Measurements from ENCODE around the gene AHI1.

Gene AHI1

DNA sequence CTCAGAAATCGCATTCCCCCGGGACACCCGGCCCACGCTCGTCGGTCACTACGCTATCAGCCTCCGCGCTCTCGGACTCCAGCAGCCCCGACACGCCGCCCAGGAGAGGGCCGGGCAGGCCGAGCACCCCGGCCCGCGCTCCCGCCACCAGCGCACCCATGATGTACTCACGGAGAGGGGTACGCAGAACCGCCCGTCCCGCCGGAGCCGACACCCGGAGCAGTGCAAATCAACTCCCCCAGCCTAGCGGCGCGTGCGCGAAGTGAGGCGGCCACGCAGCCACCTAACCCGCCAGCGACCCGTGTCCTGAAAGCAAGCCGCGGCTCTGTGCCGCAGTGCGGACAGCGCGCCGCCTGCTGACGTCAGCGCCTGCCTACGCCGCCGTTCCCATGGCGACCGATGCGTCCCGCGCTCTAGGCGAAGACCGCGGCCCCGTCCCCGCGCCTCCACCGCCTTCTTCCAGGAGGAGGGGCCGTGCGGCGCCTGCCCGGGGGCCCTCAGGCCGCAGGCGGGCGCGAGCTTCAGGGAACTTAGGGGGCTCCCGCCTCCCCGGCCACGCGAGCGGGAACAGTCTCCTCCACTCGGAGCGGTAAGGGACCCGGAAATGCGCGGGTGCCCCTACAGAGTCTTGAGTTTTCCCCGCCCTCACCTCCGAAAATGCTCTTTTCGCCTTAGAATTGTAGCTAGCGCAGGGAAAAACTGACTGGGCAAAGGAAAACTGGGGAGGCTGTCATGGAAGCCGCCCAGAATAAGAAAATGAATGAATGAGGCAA lies at the start of gene AHI1:
AHI1 (minus strand) TSS at position 329 of the 773 bp plus-strand sequence. CDS start 5,503 bp downstream, outside the sequence.
- Mint-ChIP-seq H3K27ac (no peak within 1 kb of the TSS), H3K4me3 (no peak within 1 kb of the TSS), H3K27me3 (no peaks in the 10 kb centered on the region), H3K9me3 (no peaks in the 10 kb centered on the region), H3K4me1 (ENCODE audit: low read depth) (peaks cover 19% of the 10 kb centered on the region), H3K36me3 (ENCODE audit: low read depth) (peaks cover 39% of the 10 kb centered on the region)
- peak; percentile 96 for DNase-seq

DNA sequence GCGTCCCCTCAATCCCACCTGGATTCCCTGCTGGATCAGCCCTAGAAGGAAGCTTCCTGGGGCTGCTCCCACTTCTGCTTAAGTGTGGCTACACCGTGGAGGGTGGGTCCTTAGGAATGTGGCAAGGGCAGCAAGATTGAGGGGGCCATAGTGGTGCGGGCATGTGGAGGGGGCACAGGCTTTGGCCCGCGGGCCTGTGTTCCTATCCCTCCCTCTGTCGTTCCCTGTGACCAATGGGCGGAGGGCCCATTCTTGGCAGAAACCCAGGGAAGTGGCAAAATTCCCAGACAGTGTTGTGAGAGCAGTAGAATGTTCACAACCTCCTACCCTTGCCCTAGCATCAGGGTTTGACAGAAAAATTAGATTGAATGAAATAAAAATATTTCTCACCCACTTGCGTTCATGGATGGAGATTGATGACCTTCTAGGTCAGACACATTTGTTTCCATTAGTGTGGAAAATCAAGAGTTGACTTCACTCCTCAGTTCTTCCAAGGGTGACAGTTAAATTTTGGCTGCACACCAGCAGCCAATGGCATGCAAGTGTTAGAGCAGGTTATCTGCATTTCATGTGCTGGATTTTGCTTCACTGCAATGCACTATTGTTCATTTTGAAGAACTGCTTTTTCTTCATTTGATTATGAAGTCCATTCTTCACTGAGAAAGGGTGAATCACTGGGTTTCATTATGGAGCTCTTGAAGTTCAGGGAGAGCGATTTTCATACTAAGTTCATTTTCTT lies 49.3 kb upstream of the AHI1 start:
- no peak for DNase-seq
- Mint-ChIP-seq H3K36me3 (ENCODE audit: low read depth) (no peaks in the 10 kb centered on the region), H3K9me3 (no peaks in the 10 kb centered on the region), H3K27me3 (peaks cover 7% of the 10 kb centered on the region), H3K4me1 (ENCODE audit: low read depth) (peaks cover 3% of the 10 kb centered on the region), H3K4me3 (no peak overlapping the region), H3K27ac (no peak overlapping the region)

DNA sequence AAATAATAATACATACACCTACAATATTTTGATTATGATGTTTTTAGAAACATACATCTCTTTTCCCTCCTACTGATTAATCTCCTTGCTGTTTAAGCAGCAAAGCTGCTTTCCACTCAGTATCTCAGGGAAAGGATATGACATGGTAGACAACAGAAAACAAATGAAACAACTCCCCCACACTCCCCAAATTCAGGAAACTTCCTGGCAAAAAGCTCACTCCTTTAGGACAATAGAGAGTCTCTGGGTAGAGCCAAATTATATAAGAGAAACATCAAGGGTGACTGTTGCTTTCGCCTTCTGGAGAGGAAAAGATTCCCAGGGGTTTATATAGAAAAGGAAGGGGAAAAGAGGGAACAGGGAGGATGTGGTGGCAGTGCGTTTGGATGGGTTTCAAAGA lies 48.7 kb upstream of the AHI1 start:
- Mint-ChIP-seq H3K9me3 (no peaks in the 10 kb centered on the region), H3K4me3 (no peak overlapping the region), H3K27ac (no peak overlapping the region), H3K27me3 (peaks cover 11% of the 10 kb centered on the region), H3K36me3 (ENCODE audit: low read depth) (no peaks in the 10 kb centered on the region), H3K4me1 (ENCODE audit: low read depth) (peaks cover 6% of the 10 kb centered on the region)
- DNase-seq: no peak

DNA sequence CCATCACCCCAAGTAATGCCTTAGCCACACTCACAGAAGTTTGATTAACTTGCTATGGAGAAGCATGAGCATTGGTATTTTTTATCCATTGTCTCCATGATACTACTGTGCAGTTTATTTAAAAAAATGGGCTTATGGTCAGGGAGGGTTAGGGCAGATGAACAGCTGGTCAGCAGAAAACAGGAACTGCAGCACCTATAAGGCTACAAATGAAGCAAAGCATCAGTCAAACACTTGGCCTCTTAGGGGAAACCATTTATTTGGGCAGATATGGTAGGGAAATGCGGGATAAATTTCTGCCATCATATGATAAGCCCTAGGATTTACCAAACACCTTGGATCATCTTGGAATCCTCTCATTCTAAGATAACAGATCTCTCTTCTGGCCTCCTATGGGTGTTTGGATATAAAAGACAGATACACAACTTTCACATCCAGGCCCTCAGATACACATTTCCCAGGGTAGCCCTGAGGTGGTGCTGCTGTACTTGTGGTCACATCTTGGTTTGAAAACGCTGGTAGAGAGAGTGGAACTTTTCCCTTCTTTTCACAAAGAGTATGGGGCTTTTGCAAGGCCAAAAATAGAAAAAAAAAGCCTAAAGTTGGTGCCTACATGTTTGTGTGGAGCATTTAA lies 42.8 kb upstream of the AHI1 start:
- Mint-ChIP-seq H3K4me3 (no peak overlapping the region), H3K36me3 (ENCODE audit: low read depth) (no peaks in the 10 kb centered on the region), H3K27me3 (peaks cover 11% of the 10 kb centered on the region), H3K4me1 (ENCODE audit: low read depth) (peaks cover 42% of the 10 kb centered on the region), H3K27ac (no peak overlapping the region), H3K9me3 (no peaks in the 10 kb centered on the region)
- DNase-seq: no peak

DNA sequence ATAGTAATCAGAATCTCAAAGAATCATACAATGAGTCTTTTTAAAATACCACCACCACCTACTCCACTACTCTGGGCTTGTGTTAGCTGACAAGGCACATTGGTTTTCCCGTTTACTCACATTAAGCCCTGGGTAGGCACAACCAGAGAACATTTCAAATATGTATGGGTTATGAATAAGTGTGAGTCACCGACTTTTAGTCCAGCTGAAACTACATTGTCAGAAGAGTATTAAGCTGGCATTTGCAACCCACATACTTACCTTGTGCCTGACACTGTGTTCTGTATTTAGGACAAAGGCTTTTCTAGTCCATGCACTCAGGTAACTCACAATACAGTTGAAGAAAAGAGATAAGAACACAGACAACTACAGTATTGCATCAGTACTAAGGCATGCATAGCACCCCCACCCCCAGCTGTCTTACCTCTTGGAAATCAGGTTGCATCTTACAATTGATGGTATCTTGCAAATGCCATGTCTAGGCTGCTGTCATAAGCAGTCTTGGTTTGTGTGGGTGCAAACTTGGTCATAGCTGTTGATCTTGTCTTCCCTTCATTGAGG lies 40.3 kb upstream of the AHI1 start:
- H3K4me3 Mint-ChIP-seq: peak overlapping the region; percentile 15
- H3K36me3 Mint-ChIP-seq (ENCODE audit: low read depth): no peaks in the 10 kb centered on the region
- H3K27me3 Mint-ChIP-seq: peaks cover 7% of the 10 kb centered on the region
- H3K9me3 Mint-ChIP-seq: no peaks in the 10 kb centered on the region
- peak overlapping the region; percentile 83 for H3K27ac Mint-ChIP-seq
- peaks cover 46% of the 10 kb centered on the region for H3K4me1 Mint-ChIP-seq (ENCODE audit: low read depth)
- DNase-seq: peak; percentile 47

DNA sequence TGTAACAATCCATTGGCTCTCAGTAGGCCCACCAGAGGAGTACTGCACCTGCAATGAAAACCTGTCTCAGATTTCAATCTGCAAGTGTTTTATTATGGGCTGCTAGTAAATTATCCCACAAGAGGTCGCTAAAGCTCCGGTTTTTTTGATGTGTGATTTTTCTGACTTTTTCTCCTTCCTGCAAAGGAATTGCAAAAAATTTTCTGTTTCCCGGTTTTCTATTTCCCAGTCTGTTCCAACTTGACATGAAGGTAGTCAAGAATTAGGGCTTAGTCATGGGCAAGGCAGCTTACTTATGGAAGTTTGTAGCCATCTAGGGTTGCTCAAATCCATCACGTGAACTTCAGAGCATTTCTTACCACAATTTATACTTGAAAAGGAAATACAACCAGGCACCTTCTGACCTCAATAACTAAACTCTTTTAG lies 38.5 kb upstream of the AHI1 start:
- no peak for DNase-seq
- H3K4me3 Mint-ChIP-seq: no peak overlapping the region
- H3K27me3 Mint-ChIP-seq: no peaks in the 10 kb centered on the region

DNA sequence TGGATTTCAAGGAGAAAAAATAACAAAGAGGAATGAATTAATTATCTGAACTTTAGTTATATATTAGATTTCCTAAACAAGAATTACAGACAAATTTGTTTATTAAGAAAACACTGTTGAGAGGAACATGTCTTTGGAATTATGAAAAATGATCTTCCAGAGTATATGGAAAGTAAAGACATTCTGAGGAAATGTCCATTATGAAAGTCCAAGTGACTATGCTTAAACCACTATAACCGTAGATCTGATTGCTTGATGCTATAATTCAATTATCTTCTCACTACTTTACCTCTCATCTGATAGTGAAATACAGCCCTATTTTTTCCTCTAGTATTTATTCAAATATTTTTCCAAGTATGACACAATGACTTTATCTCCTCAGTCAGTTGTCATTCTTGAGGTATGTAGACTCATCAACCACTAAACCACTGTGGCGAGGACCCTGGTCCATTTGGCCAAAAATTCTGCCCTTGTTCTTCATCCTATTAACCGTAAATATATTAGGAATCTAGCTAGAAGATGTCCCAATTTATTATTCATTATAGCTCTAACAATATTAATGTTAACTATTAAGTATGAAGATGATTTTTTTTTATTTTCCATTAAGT lies 37.3 kb upstream of the AHI1 start:
- Mint-ChIP-seq H3K4me3 (no peak overlapping the region), H3K4me1 (ENCODE audit: low read depth) (peaks cover 36% of the 10 kb centered on the region), H3K27ac (no peak overlapping the region), H3K9me3 (no peaks in the 10 kb centered on the region), H3K36me3 (ENCODE audit: low read depth) (no peaks in the 10 kb centered on the region), H3K27me3 (no peaks in the 10 kb centered on the region)
- DNase-seq: no peak

More for the DNA sequence above, 38.5 kb upstream of the AHI1 start:
- Mint-ChIP-seq H3K9me3 (no peaks in the 10 kb centered on the region), H3K27ac (peak overlapping the region; percentile 32), H3K4me1 (ENCODE audit: low read depth) (peaks cover 41% of the 10 kb centered on the region), H3K36me3 (ENCODE audit: low read depth) (no peaks in the 10 kb centered on the region)

DNA sequence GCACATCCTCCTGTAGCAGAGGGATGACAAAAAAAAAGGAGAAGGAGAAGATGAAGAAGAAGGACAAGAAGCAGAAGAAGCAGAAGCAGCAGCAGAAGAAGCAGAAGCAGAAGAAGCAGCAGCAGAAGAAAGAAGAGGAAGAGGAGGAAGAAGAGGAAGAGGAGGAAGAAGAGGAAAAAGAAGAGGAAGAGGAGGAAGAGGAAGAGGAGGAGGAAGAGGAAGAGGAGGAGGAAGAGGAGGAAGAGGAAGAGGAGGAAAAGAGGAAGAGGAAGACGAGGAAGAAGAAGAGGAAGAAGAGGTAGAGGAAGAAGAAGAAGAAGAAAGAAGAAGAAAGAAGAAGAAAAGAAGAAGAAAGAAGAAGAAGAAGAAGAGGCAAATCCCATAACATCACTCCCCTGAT lies 35.0 kb upstream of the AHI1 start:
- Mint-ChIP-seq H3K4me1 (ENCODE audit: low read depth) (peaks cover 21% of the 10 kb centered on the region), H3K9me3 (no peaks in the 10 kb centered on the region), H3K36me3 (ENCODE audit: low read depth) (no peaks in the 10 kb centered on the region), H3K27ac (no peak overlapping the region), H3K4me3 (no peak overlapping the region), H3K27me3 (no peaks in the 10 kb centered on the region)
- DNase-seq: no peak

DNA sequence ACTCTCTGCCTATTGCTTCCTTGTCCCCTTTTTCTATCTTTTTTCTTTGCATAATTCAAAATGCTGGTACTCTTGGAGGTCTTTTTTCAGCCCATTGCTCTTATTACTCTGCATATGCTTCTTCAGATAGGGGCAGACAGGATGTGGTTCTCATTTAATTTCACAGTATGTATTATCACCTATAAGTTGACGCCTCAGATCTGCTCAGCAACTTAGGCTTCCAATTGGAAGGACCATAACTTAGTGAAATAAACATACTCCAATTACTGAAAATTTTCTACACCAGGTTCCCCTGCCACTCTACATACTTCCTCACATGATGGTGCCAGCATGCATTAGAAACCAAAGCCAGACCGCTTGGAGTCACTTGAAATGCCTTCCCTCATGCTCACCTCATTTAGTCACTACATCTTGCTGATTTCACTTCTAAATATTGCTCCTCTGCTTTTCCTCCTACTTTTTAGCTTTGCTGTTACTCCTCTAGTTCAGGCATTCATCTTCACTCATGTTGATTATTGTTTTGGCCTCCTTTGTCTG lies 34.5 kb upstream of the AHI1 start:
- Mint-ChIP-seq H3K9me3 (no peaks in the 10 kb centered on the region), H3K4me3 (no peak overlapping the region), H3K27ac (no peak overlapping the region), H3K4me1 (ENCODE audit: low read depth) (peaks cover 16% of the 10 kb centered on the region), H3K27me3 (no peaks in the 10 kb centered on the region), H3K36me3 (ENCODE audit: low read depth) (no peaks in the 10 kb centered on the region)
- no peak for DNase-seq

DNA sequence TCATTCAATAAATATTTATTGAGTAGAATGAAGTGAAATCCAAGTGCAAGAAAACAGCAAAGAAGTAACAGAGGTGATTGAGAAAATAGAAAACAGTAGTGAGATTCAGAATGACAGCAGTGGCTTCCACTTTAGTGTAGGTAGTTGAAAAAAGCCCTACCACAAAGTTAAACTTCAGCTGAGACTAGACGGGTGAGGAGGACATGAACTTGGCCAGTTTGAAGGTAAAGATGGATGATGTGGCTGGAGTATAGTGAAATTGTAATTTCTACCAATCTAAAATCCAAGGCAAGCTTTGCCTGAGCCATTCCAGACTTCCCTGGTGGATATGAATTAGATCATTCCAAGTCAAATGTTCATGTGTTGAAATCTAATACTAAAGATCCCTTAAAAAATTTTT lies 32.6 kb upstream of the AHI1 start:
- Mint-ChIP-seq H3K27me3 (no peaks in the 10 kb centered on the region), H3K4me1 (ENCODE audit: low read depth) (peaks cover 4% of the 10 kb centered on the region), H3K9me3 (no peaks in the 10 kb centered on the region), H3K4me3 (no peak overlapping the region), H3K36me3 (ENCODE audit: low read depth) (no peaks in the 10 kb centered on the region), H3K27ac (no peak overlapping the region)
- no peak for DNase-seq

DNA sequence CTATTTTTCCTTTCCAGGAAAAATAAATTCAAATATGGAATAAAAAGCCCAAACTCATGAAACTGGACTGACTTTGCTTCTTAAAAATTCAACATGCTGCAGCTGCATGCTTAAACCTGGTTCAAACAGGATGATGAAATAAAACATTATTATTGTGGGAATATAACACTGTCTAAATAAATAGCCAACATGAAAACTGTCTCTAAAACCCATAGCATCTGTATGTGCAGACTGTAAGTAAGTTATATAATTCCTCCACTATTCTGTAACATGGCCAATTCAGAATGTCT lies 30.4 kb upstream of the AHI1 start:
- Mint-ChIP-seq H3K4me3 (no peak overlapping the region), H3K36me3 (ENCODE audit: low read depth) (no peaks in the 10 kb centered on the region), H3K9me3 (no peaks in the 10 kb centered on the region), H3K4me1 (ENCODE audit: low read depth) (no peaks in the 10 kb centered on the region), H3K27ac (no peak overlapping the region), H3K27me3 (no peaks in the 10 kb centered on the region)
- DNase-seq: no peak

DNA sequence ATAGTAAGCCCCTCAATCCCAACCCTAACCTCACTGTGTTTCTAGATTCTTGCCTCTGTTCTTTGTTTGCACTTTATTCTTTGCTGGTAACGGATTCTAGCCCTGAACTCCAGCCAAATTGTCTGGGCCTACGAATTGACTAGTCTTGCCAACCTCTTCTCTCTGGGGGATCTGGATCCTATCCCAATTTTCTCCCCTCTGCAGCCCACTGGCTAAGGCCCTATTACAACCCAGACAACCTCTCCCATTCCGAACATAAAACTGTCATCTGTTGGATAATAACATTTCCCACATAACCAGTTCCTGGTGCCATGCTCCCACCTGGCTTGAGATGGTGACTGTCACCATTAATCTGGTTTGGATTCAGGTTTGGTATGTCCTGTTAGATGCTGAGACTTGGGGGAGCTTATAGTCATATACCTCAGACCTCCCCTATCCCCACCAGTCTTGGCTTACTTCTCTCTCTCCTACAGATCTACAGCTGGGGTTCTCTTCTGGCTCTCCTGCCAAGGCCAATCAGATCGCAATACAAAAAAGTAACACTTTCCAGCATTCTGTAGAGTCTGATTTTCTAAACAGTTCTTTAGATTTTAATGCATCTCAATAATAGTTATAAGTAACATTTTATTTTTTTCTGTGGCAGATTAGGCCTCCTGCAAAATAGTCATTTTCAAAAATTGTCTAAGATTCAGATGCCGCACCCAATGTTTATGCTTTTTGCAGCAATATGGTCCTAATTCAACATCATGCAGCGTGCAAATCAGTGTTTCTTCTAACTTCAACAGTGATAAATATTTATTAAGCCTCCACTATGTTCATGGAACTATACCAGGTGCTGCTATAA lies 29.8 kb upstream of the AHI1 start:
- no peak for DNase-seq
- no peak overlapping the region for H3K27ac Mint-ChIP-seq
- H3K36me3 Mint-ChIP-seq (ENCODE audit: low read depth): no peaks in the 10 kb centered on the region
- H3K27me3 Mint-ChIP-seq: no peaks in the 10 kb centered on the region
- no peaks in the 10 kb centered on the region for H3K9me3 Mint-ChIP-seq
- no peak overlapping the region for H3K4me3 Mint-ChIP-seq
- H3K4me1 Mint-ChIP-seq (ENCODE audit: low read depth): no peaks in the 10 kb centered on the region

DNA sequence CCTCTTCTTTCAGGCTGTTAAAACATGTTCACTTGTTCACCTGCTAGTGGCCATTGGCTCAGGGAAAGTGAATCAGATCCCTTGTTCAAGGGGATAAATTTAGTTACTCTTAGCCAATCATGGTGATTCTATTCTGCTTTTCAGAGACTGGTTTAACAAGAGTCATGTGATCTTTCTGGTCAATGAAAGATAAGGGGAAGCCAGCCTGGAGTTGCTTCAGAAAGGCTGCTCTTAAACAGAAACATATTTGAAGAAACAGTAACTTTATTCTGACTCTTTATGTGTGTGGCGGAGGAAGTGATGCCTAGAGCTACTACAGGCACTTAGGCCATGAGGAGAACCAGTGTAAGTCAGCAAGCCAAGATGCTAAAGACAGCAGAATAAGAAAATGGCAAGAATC lies 28.1 kb upstream of the AHI1 start:
- Mint-ChIP-seq H3K27ac (no peak overlapping the region), H3K9me3 (no peaks in the 10 kb centered on the region), H3K4me1 (ENCODE audit: low read depth) (no peaks in the 10 kb centered on the region), H3K27me3 (no peaks in the 10 kb centered on the region), H3K4me3 (no peak overlapping the region), H3K36me3 (ENCODE audit: low read depth) (no peaks in the 10 kb centered on the region)
- DNase-seq: no peak

Data from activated T-cell treated with anti-CD3 and anti-CD28 coated beads, Interleukin-2, amount 50 U/mL, for 24 hours (primary cell).